ENCODE data around the gene CIROP.
"Not testable (repeated sequence)": the region's sequence is repeated elsewhere in the genome, so short reads cannot be mapped to it uniquely, and the experiment has no call there.

The CIROP gene

DNA sequence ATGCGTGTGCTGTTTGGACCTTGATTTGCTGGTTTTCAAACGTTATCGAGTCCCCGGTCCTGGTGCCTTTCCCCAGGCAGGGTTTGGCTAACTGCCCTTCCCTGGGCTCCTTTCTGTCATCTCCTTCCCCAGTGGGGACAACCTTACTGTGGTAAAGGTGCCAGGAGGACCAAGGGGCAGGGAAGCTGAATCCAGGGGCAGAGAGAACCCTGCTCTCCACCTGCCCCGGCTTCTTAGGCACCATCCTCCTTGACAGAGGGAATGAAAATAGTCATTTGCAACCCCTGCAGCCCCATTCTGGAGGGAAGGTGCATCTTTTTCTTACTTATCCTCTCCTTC, 9.3 kb upstream of the CIROP start:
- DNase-seq (ENCODE audit: low read depth) = no peak

DNA sequence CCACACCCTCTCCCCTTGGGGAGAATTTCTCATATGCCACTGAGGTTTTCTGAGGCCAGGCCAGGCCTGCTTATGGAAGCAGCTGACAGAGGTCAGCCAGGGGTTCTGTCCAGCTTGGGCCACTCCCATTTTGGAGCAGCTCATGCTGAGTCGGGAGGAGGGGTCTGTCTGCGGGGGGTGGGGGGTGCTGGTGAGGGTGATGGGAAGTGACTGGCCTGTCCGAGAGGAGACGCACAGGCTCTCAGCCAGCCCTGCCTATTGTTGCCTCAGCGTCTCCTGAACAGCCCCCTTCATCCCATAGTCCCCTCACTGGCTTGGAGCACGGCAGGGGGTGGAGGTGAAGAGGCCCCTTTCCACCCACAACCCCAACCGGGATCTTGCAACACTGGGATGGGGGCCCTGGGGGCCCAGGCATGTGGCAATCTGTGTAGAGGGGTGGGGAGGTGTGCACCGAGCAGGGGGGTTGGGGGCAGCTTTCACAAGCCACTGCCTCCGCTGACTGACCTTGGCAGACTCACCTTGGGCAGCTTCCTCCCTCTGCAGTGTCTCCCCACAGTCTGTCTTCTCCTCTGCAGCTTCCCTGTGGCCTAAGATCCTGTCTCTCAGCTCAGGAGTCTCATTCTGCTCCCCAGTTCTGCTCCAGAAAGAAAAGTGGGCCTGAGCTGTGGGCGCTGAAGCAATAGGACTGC, 8.8 kb upstream of the CIROP start:
- no peak for DNase-seq (ENCODE audit: low read depth)

DNA sequence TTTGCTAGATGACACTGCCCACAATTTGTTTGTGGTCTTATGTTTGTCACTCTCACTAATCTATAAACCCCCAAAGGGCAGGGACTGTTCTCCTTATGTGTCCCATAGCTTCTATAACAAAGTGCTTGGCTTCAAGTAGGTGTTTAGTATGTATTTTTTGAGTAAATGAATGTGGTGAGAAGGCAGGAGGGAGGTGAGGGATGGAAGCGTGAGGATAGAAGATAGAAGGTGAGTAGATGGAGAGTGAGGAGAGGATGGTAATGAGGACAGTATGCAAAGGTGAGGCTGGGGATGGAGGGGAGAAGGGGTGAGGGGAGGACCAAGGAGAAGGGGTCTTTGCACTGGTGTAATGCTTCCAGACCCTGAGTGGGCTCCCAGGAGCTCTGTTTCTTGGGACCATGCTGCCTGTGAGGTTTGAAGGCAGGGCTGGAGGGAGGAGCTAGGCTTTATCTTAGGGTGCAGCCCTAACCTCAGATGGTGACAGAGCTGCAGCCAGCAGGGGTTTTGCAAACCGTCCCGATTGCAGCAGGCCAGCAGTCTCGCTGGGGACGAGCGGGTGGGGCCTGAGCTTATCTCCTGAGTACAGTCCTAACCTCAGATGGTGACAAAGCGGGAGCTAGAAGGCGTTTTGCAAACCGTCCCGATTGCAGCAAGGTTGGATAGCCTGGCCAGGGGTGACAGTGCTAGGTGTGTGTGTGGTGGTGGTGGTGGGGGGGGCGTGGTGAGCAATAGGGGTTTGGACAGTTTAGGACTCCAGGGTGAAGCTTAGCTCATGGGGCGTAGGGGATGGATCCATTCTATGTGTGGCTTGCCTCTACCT, 7.8 kb upstream of the CIROP start:
- DNase-seq (ENCODE audit: low read depth) = no peak

DNA sequence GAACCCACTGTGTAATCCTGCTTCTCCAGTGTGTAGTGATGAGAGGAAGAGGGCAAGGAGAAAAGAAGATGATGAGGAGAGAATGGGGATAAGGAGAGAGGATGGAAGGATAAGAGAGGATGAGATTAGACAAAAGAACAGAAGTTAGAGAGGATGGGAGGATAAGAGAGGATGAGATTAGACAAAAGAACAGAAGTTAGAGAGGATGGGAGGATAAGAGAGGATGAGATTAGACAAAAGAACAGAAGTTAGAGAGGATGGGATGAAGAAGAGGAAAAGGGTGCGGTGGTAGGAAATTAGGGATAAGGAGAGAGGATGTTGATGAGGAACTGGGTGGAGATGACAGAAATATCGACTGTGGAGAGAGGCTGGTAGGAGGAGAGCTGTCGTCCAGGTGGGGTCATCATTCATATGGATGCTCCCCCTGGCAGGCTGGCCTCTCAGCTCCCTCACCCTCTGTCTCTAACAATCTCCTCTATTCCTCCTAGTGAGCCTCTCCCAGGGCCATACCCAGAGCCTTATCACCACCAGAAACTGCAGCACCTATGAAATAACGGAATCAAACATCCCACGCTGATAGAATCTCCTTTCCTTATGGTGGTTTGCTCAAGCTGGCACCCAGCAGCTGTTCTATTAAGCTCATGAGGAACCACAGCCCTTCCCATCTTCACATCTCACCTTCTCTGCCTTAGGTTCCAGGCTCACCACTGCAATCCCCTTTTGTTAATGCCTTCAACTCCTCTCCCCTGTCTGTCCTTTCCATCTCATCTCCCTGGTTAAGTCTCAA, 6.0 kb upstream of the CIROP start:
- no peak for DNase-seq (ENCODE audit: low read depth)

DNA sequence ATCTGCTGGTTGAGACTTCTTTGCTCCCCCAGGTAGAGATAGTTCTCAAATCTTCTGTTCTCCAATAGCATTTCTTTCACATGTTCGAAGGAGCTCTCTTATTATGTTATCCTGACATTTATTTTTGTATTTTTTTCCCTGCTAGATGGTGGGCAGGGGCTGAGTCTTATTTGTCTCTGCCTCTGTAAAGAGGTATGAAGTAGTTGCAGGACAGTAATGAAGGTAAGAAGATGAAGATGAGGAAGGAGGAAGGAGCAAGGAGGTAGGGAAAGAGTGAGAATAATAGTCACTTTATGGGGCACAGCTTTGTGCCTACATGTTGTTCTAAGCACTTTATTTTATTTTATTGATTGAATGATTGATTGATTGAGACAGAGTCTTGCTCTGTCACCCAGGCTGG, 5.0 kb upstream of the CIROP start:
- no peak for DNase-seq (ENCODE audit: low read depth)

DNA sequence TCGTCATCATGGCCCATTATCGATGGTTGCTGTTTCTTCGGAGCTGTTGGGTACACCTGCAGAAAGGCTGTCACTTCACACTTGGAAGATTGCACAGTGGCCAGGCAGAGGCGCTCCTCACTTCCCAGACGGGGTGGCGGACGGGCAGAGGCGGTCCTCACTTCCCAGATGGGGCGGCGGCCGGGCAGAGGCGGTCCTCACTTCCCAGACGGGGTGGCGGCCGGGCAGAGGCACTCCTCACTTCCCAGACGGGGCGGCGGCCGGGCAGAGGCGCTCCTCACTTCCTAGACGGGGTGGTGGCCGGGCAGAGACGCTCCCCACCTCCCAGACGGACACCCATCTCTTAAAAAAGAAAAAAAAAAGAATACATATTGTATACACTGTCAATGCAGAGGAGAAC, 3.4 kb upstream of the CIROP start:
- DNase-seq (ENCODE audit: low read depth) = not testable (repeated sequence)

DNA sequence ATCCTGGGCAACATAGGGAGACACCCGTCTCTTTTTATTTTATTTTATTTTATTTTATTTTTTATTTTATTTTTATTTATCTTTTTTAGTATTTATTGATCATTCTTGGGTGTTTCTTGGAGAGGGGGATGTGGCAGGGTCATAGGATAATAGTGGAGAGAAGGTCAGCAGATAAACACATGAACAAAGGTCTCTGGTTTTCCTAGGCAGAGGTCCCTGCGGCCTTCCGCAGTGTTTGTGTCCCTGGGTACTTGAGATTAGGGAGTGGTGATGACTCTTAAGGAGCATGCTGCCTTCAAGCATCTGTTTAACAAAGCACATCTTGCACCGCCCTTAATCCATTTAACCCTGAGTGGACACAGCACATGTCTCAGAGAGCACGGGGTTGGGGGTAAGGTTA, 2.8 kb upstream of the CIROP start:
- not testable (repeated sequence) for DNase-seq (ENCODE audit: low read depth)

DNA sequence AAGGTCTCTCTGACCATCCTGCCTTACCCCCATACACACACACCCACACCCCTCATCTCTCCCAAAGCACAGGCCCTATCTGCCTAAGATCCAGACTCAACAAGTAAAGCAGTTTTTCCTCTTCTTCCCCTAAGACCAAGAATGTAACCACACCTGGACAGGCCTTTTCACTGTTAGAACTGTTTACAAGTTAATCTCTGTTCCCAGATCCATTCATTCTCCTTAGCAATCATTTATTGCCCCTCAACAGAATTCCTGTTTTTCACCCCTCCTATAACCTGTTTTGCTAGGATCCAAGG, 1.9 kb upstream of the CIROP start:
- no peak for DNase-seq (ENCODE audit: low read depth)

DNA sequence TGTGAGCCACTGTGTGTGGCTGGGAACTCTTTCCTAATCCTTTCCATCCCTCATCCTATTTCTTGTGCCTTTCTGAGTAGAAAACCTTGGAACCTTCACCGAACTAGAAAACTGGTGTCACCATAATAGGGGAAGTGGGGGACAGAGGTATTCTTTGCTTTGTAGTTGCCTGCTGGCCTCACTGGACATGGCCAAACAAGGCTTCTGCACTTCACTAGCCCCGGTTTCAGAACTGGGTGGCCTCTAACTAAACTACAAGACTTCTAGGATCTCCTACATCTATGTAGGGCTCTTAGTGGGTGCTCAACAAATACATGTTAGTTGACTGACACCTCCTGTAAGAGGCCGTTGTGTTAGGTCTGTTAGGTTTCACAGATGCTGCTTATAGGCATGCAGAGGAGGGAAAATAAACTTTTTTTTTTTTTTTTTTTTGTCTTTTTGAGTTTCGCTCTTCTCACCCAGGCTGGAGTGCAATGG, 597 bp upstream of the CIROP start:
- no peak for DNase-seq (ENCODE audit: low read depth)

DNA sequence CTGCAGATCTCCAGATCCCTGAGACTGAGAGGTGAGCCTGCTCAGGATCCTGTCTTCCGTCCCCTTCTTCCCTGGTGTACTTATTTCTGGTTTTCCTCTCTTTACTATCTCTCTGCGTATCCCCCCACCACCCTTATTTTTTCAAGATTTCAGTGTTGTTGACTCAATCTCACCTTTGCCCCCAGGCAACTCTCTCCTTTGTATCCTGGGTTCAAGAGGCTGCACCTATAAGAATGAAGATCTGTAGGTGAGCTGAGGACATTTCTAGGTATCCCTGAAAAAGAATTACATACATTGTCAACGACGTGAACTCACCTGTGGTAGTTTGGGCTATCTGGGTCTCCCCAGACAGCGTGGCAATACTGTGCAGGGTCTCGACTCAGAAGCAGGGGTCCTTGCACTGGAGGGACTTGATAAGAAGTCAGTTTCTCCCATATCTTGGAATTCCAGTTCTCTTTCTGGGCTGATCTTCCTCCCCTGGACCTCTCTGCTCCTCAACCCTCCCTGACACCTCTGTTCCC, 659 bp downstream of the CIROP start:
- no peak for DNase-seq (ENCODE audit: low read depth)

DNA sequence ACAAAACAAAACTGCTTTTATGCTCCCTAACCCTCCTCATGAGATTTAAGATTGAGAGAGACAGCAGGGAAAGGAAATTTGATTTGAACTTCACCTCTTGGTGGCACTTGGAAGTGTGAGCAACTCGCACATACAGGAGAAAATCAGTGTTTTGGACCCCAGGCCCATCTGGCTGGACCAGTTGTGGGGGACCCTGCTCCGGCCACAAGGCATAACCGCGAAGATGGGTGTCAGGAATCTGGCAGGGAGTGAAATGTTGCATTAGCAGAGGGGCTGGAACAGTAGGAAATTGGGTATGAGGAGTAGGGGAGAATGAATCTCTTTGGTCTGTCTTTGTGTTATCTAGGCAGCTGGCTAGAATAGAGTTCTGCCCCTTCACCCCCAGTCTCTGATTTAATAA, 1.2 kb downstream of the CIROP start:
- no peak for DNase-seq (ENCODE audit: low read depth)

DNA sequence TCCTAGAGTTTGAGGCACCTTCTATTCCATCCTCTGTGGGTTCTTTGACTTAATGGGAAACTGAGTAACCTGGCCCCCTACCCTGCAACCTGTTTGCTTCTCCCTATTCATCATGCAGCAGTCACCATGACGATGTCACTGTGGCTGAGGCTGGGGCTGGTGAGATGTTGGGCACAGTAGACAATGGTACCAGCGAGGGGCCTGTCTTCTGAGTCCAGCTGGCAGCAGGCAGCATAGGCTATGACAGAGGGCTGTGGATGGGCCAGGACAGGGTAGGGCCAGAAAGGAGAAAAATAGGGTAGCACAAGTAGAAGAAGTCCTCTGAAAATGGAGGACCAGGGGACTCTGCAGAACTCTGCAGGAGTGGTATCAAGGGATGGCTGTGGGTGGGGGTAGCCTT, 2.0 kb downstream of the CIROP start:
- no peak for DNase-seq (ENCODE audit: low read depth)

DNA sequence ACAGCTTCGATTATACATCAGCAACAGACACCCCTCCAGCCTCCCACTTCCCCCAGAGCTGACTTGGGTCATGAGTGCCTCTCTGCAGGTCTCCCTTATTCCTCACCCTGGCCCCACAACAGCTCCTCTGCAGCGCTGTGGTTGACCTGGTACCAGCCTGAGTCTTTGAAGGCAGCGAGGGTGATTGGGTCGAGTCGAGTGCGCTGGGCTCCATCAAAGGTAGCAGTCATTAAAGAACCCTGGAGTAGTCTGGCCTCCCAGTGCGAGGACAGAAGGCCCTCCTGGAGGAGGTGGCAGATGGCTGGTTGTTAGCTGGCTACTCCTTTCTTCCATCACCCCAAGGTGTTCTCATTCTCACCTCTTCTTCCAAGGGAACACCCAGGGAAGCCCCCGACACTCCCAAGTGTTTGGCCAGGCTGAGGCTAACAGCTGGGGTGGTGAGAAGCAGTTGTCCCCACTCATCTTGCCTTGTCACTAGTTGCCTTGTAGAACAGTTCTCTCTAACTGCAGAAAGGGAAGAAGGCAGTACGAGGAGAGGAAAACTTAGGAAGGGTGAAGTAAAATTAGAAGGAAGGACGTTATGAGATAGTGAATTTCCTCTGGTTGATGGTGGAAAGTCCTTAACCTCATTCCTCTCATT, 2.7 kb downstream of the CIROP start:
- DNase-seq (ENCODE audit: low read depth) = no peak

DNA sequence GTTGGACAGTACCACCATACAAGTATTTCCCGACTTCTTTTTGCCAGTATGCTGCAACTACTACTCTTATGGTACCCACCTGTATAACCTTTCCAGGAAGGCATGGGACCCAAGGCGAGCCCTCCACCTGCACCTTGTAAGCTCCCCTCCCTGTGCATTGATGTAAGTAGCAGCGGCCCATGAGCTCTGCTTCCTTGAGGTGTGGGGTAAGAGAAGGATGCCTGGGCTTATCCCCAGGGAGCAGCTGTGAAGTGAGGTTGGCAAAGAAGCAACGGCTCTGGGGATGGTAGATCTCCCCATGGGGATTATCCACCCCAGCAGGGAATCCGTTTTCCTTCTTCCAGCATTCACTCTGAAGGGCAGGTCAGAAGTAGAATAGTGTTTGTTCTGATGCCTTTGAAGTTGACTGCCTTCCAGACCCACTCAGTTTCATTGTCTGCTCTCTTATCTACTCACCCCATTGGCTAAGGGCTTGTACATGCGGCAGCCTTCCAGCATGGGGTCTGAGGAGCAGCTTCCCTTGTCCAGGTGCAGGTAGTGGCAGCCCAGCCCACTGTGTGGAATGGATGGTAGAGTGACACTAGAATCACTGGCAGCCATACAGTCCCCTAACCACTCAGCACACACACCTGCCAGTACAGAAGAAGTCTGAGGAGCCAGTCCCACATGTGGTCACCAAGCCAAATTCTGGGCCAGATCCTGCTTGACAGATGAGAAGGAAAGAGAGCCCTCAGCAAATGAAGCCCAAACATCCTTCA, 3.4 kb downstream of the CIROP start:
- no peak for DNase-seq (ENCODE audit: low read depth)

DNA sequence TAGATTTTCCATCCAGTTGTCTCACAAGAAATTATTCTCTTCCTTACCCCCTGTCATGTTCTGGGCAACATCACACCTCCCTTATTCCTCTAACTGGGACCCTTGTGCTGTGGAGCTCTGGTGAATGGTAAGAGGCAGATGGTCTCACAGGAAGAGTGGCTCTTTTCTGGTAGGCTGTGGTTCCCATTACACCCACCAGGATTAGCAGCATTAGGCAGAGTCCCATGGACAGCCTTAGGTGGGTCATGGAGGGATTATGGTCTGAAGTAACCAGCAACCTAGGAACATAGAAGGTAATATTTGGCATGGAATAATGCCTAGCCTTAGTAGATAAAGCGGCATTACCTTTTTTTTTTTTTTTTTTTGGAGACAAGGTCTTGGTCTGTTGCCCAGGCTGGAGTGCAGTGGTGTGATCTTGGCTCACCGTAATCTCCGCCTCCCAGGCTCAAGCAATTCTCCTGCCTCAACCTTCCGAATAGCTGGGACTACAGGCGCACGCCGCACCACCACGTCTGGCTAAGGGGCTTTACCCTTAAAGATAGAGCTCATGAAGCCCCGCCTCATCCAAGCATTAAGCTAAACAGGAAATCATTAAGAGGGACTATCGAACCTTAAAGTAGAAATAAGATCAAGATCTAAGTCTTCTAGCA, 5.5 kb downstream of the CIROP start:
- no peak for DNase-seq (ENCODE audit: low read depth)

DNA sequence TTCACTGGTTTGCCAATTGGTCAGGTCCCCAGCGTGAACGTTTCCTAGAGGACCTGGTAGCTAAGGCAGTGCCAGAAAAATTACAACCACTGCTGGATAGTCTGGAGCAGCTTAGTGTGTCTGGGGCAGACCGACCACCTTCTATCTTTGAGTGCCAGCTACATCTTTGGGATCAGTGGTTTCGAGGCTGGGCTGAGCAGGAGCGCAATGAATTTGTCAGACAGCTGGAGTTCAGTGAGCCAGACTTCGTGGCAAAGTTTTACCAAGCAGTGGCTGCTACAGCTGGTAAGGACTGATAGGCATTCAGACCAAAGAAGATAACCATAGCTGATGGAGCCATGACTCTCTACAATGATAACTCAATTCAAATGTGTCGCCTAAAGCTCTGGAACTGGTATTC, 7.0 kb downstream of the CIROP start:
- no peak for DNase-seq (ENCODE audit: low read depth)

DNA sequence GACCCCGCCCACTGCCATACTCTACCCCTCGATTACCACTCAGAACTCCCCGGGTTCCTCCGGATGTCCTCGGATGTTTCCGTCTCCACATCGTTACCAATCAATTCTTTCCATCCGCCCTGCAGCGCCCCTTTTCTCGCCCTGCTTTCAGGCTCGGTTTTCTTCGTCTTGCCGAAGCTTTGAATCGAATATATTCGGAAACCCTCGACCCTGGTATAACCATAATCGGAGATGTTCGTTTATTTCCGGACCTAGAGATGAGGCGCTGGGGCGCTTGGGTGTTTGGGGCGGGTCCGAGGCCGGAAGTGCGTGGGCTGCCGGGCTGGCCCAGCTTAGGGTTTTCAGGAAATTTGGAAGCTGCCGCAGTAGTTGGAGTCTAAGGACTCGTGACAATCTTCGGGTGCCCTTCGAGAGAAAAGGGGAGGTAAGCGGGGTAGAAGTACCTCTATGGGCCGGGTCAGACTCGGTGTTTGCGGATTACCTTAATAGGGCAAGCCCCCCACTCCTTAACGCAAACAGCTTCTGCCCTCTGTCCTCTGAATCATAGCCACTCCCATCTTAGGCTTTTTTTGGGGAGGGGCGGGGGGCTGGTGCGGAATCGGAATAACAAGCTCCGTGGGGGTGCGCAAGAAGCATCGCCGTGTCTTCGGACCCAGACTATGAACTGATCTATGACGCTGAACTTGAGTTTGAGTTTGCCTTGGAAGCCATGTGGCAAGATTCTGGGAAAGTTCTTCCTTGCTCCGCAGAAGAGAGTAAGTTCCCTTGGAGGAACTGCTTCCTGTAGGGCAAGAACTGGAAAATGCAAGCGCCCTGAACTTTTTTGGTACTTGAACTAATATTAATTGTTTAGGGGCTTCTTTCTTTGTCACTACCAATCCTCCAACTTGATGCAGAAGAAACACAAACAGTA, 9.3 kb downstream of the CIROP start, which contains the start of gene C14orf119:
Gene C14orf119, plus strand, starts transcription at position 310 of the 913 bp plus-strand sequence. CDS start 2,154 bp downstream, outside the sequence.
- peak; percentile 99 for DNase-seq (ENCODE audit: low read depth)

DNA sequence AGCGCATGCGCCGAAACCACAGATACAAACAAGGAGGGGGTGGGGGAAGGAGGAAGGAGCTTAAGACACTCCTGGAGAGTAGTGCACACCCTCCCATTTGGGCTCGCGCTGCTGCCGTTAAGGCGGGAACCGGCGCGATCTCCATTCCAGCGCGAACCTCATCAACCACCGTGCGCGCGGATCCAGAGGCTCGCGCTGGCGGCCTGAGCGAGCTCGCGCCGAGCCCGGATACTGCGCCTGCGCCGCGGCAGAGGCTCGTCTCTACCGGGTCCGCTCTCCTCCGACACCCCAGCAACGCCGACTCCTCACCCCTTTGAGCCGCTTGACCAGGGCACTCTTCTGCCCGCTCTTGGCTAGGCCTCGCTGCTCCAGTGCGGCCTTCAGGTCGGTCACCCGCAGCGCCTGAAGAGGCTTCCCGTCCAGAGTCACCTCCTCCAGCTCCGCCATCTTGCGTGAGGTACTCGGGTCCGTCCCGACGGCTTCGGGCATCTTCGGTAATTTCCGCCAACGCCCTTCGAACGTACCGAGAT, 10.1 kb downstream of the CIROP start, which contains the start of gene ACIN1:
Gene ACIN1, minus strand, starts transcription at position 471 of the 530 bp plus-strand sequence. Its CDS starts 24 bp downstream, at position 447.
- peak; percentile 49 for DNase-seq (ENCODE audit: low read depth)

DNA sequence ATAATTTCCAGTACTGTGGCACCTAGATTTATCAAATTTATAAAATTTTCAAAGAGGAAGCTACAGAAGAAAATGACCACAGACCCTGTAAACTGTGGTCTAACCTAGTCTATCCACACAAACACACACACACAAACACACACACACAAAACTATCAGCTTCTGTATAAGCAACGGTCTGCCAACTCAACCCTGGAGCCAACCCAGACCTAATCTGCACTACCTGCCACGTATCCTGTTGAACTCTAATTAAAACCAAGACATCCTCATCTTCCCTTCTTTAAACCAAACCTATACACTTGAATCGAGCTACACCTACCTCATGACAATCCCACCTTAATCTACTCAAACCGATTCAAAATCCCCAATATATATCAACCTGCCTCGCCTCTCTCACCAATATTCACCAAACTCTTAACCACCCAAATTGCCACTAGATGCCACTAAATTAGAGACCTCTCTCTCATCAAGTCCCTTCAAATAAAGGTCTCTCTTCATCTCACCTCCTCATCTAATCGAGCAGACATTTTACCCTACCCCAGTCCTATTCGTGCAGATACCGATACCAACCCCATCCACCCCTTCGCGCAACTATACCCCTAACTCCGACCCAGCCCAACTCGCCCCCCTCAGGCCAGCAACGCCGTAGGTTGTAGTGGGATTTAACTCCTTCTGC, 10.7 kb downstream of the CIROP start:
- no peak for DNase-seq (ENCODE audit: low read depth)

All from stimulated activated CD8-positive, alpha-beta memory T cell treated with anti-CD3 and anti-CD28 coated beads, Interleukin-15, amount 100 ng/mL, for 1 hour (primary cell).